GM10266 (cell line): ENCODE results near the gene MYO9A.

ENCODE experiments used
- DNase-seq: peaks from one replicate; pipeline ENCODE4 v3.0.0; 2012; ENCODE audit errors: extremely low spot score
- CTCF ChIP-seq: IDR thresholded peaks from 2 replicates; pipeline ENCODE4 v1.5.1; 2012; ENCODE audit warnings: mild to moderate bottlenecking, low read depth; ENCODE audit not compliant: control insufficient read depth, insufficient read depth; ENCODE audit errors: missing control alignments

MYO9A gene

GRCh38 chr15:71804226-71804625, 313.7 kb downstream of the MYO9A start:
- TF ChIP-seq CTCF, result no peak
- DNase-seq, result no peak

GRCh38 chr15:71802770-71803169, 315.2 kb downstream of the MYO9A start:
- DNase-seq, result peak; percentile 77
- TF ChIP-seq CTCF, result peak; percentile 71

GRCh38 chr15:71801935-71802655, 315.9 kb downstream of the MYO9A start:
- DNase-seq, result no peak
- no peak for TF ChIP-seq CTCF

GRCh38 chr15:71800835-71801745, 316.9 kb downstream of the MYO9A start:
- peak; percentile 58 for DNase-seq
- peak; percentile 61 for TF ChIP-seq CTCF

- no peak for DNase-seq
- no peak for TF ChIP-seq CTCF
Measured at GRCh38 chr15:71800190-71800589, 317.8 kb downstream of the MYO9A start.

- DNase-seq, result no peak
- no peak for TF ChIP-seq CTCF
Measured at GRCh38 chr15:71798641-71799040, 319.3 kb downstream of the MYO9A start.

- no peak for TF ChIP-seq CTCF
Measured at GRCh38 chr15:71792521-71792920, 325.4 kb downstream of the MYO9A start.

More at GRCh38 chr15:71792521-71792920, 325.4 kb downstream of the MYO9A start:
- no peak for DNase-seq
